Mucosa of rectum (tissue), 2 donors: Measurements from ENCODE around the gene INTS1.
A peak's percentile ranks its signal among the peaks of the same experiment; 100 is the strongest.

ENCODE experiments used
- H3K27ac ChIP-seq, 2 donors: one replicate each; pipeline ENCODE4 v1.7.0; 2013; ENCODE audit warnings: inconsistent platforms in 2 of 2, low read depth in 2 of 2, low read length in 2 of 2
- H3K27me3 ChIP-seq, 2 donors: one replicate each; pipeline ENCODE4 v1.7.0; 2013; ENCODE audit warnings: low read length in 2 of 2; ENCODE audit not compliant: control insufficient read depth in 2 of 2, insufficient read depth in 2 of 2
- H3K36me3 ChIP-seq, 2 donors: one replicate each; pipeline ENCODE4 v1.7.0; 2013; ENCODE audit warnings: low read length in 2 of 2; ENCODE audit not compliant: control insufficient read depth in 2 of 2, insufficient read depth in 2 of 2
- H3K4me1 ChIP-seq, 2 donors: one replicate each; pipeline ENCODE4 v1.7.0; 2013; ENCODE audit warnings: low read length in 2 of 2, mild to moderate bottlenecking in 1 of 2; ENCODE audit not compliant: control insufficient read depth in 2 of 2, insufficient read depth in 2 of 2
- H3K4me3 ChIP-seq, 2 donors: one replicate each; pipeline ENCODE4 v1.7.0; 2013; ENCODE audit warnings: low read length in 2 of 2
- H3K9ac ChIP-seq, 2 donors: one replicate each; pipeline ENCODE4 v1.7.0; 2013; ENCODE audit warnings: low read length in 2 of 2, low read depth in 1 of 2, mild to moderate bottlenecking in 1 of 2
- H3K9me3 ChIP-seq, 2 donors: one replicate each; pipeline ENCODE4 v1.7.0; 2013; ENCODE audit warnings: low read length in 2 of 2; ENCODE audit not compliant: control insufficient read depth in 2 of 2
- donor health status: healthy.
- donor health status: Normal muscosa, but diverticular disease.

Gene INTS1

GRCh38 chr7:1542329-1542728 lies 38.1 kb upstream of the INTS1 start:
- Histone ChIP-seq H3K4me1 (peaks cover 5% of the 10 kb centered on the region in 2 donors), H3K27me3 (no peaks in the 10 kb centered on the region), H3K9ac (no peak overlapping the region), H3K4me3 (no peak overlapping the region), H3K27ac (no peak overlapping the region), H3K36me3 (peaks cover 26 to 31% of the 10 kb centered on the region in 2 donors), H3K9me3 (no peaks in the 10 kb centered on the region)

GRCh38 chr7:1541431-1542162 lies 37.4 kb upstream of the INTS1 start:
- Histone ChIP-seq H3K27ac (no peak overlapping the region), H3K9ac (no peak overlapping the region), H3K27me3 (no peaks in the 10 kb centered on the region), H3K9me3 (no peaks in the 10 kb centered on the region), H3K36me3 (peaks cover 24 to 28% of the 10 kb centered on the region in 2 donors), H3K4me3 (no peak overlapping the region), H3K4me1 (peaks cover 11 to 12% of the 10 kb centered on the region in 2 donors)

GRCh38 chr7:1540776-1541271 lies 36.6 kb upstream of the INTS1 start:
- Histone ChIP-seq H3K9me3 (no peaks in the 10 kb centered on the region), H3K27ac (no peak overlapping the region), H3K27me3 (no peaks in the 10 kb centered on the region), H3K9ac (no peak overlapping the region), H3K36me3 (peaks cover 30 to 32% of the 10 kb centered on the region in 2 donors), H3K4me1 (peaks cover 15 to 16% of the 10 kb centered on the region in 2 donors), H3K4me3 (no peak overlapping the region)

- Histone ChIP-seq H3K27me3 (no peaks in the 10 kb centered on the region), H3K9me3 (no peaks in the 10 kb centered on the region), H3K27ac (no peak overlapping the region), H3K36me3 (peaks cover 30 to 32% of the 10 kb centered on the region in 2 donors), H3K4me3 (no peak overlapping the region), H3K9ac (no peak overlapping the region), H3K4me1 (peaks cover 15 to 16% of the 10 kb centered on the region in 2 donors)
Measured at GRCh38 chr7:1539882-1540775, 35.9 kb upstream of the INTS1 start.

- no peak overlapping the region for H3K4me3 ChIP-seq
- H3K27ac ChIP-seq = no peak overlapping the region
- peaks cover 17 to 21% of the 10 kb centered on the region in 2 donors for H3K4me1 ChIP-seq
Measured at GRCh38 chr7:1539181-1539881, 35.1 kb upstream of the INTS1 start.

GRCh38 chr7:1538544-1539180 lies 34.5 kb upstream of the INTS1 start:
- H3K27me3 ChIP-seq = no peaks in the 10 kb centered on the region
- H3K27ac ChIP-seq = peak overlapping the region; percentile 9 to 88
- no peaks in the 10 kb centered on the region for H3K9me3 ChIP-seq
- peaks cover 30 to 32% of the 10 kb centered on the region in 2 donors for H3K36me3 ChIP-seq
- H3K4me1 ChIP-seq = peaks cover 23 to 27% of the 10 kb centered on the region in 2 donors
- no peak overlapping the region for H3K4me3 ChIP-seq
- H3K9ac ChIP-seq = no peak overlapping the region

More at GRCh38 chr7:1539181-1539881, 35.1 kb upstream of the INTS1 start:
- Histone ChIP-seq H3K36me3 (peaks cover 30 to 32% of the 10 kb centered on the region in 2 donors), H3K9me3 (no peaks in the 10 kb centered on the region), H3K27me3 (no peaks in the 10 kb centered on the region), H3K9ac (no peak overlapping the region)

GRCh38 chr7:1537535-1538412 lies 33.6 kb upstream of the INTS1 start:
- H3K36me3 ChIP-seq = peaks cover 30 to 32% of the 10 kb centered on the region in 2 donors
- peaks cover 32 to 36% of the 10 kb centered on the region in 2 donors for H3K4me1 ChIP-seq

GRCh38 chr7:1536743-1537534 lies 32.8 kb upstream of the INTS1 start:
- H3K4me1 ChIP-seq = peaks cover 37 to 43% of the 10 kb centered on the region in 2 donors
- peak overlapping the region; percentile 88 for H3K27ac ChIP-seq
- H3K4me3 ChIP-seq = peak overlapping the region; percentile 50 to 56
- peaks cover 30 to 32% of the 10 kb centered on the region in 2 donors for H3K36me3 ChIP-seq
- no peaks in the 10 kb centered on the region for H3K9me3 ChIP-seq
- H3K9ac ChIP-seq = peak overlapping the region; percentile 47 to 61
- H3K27me3 ChIP-seq = no peaks in the 10 kb centered on the region

More at GRCh38 chr7:1537535-1538412, 33.6 kb upstream of the INTS1 start:
- Histone ChIP-seq H3K27ac (peak overlapping the region; percentile 88), H3K27me3 (no peaks in the 10 kb centered on the region), H3K9me3 (no peaks in the 10 kb centered on the region), H3K4me3 (peak overlapping the region; percentile 50 to 56), H3K9ac (peak overlapping the region; percentile 44 to 61)
